HCT116 (cell line): ENCODE data around the gene HLA-DRA. TPM values are rescaled to one million over a fixed set of nuclear protein-coding genes. Genes with fewer than 3 reads are reported as not detected.

Experiments used
- ATAC-seq: fragments of 200-7000 bp; cut with Tn5 transposase; 2 replicates; pipeline ENCODE4 v1.9.1; 2020; ENCODE audit warnings: mild to moderate bottlenecking, moderate library complexity
- BruUV-seq: library from RNA; stranded (reverse); fragments of 400-500 nt; replicated peaks from 2 replicates; lab custom pipeline; 2021; lab: Mats Ljungman, UMichigan
- CTCF ChIA-PET: fragments of 300-600 bp; sonication (Branson Sonifier 250); formaldehyde crosslinking; loops from one replicate; lab custom pipeline; 2021; ENCODE audit warnings: antibody characterized with exemption; lab: Charles Lee
- POLR2A ChIA-PET: fragments of 300-600, 350-600 bp; sonication (Branson Sonifier 250); formaldehyde crosslinking; loops from one replicate; lab custom pipeline; 2021; ENCODE audit warnings: antibody characterized with exemption; lab: Charles Lee
- RAD21 ChIA-PET, 2 experiments: fragments of 300-600 bp; sonication (Branson Sonifier 250); formaldehyde crosslinking; loops; one replicate each; lab custom pipeline; 2023; ENCODE audit warnings: low total read pairs in 2 of 2; ENCODE audit not compliant: uncharacterized antibody in 2 of 2, unreplicated experiment in 2 of 2, low non-redundant PET in 1 of 2; lab: Charles Lee
- DNase-seq: peaks from one replicate; pipeline ENCODE4 v3.0.0-alpha.2; 2010; ENCODE audit warnings: low read depth, low spot score
- H2AFZ ChIP-seq: fragments of 200-600 bp; shearing (Covaris generic), sonication (generic); 2 replicates; pipeline ENCODE4 v1.6.1; 2017; ENCODE audit warnings: low read depth, mixed run types, mixed read lengths, antibody characterized with exemption, low read length; ENCODE audit not compliant: poor library complexity, severe bottlenecking
- H3K27ac ChIP-seq: 2 replicates; pipeline ENCODE4 v1.5.1; 2012; ENCODE audit warnings: low read depth, low read length
- H3K27me3 ChIP-seq: fragments of 200-600 bp; sonication (generic); 2 replicates; pipeline ENCODE4 v1.6.1; 2016; ENCODE audit warnings: mixed run types, low read length, mixed read lengths; ENCODE audit not compliant: insufficient read depth
- H3K36me3 ChIP-seq, 2 experiments: fragments of 200-500 bp in 1 of 2; fragments of 200-600 bp in 1 of 2; sonication (Bioruptor generic) in 1 of 2; sonication (generic) in 1 of 2; 2 replicates each; pipeline versions ENCODE4 v1.5.1 to v1.6.1; 2014 to 2016; ENCODE audit warnings: low read length in 2 of 2, inconsistent platforms in 1 of 2, mixed read lengths in 1 of 2, mixed run types in 1 of 2; ENCODE audit not compliant: insufficient read depth in 2 of 2, control insufficient read depth in 1 of 2
- H3K4me1 ChIP-seq, 2 experiments: fragments of 200-600 bp in 1 of 2; sonication (generic) in 1 of 2; 2 replicates each; pipeline versions ENCODE4 v1.5.1 to v1.6.1; 2012 to 2017; ENCODE audit warnings: low read length in 2 of 2, inconsistent platforms in 1 of 2, mild to moderate bottlenecking in 1 of 2, mixed read lengths in 1 of 2, mixed run types in 1 of 2, moderate library complexity in 1 of 2; ENCODE audit not compliant: insufficient read depth in 2 of 2, control insufficient read depth in 1 of 2
- H3K4me2 ChIP-seq: fragments of 200-600 bp; sonication (generic); 2 replicates; pipeline ENCODE4 v1.6.1; 2017; ENCODE audit warnings: mixed run types, low read length, mixed read lengths
- H3K4me3 ChIP-seq, 2 experiments: fragments of 200-600 bp in 1 of 2; sonication (generic) in 1 of 2; replicated peaks in 1 of 2; 2 replicates each; pipeline ENCODE4 v1.5.1; 2011 to 2016; ENCODE audit warnings: low read length in 2 of 2, control low read depth in 1 of 2, low read depth in 1 of 2, mild to moderate bottlenecking in 1 of 2, mixed read lengths in 1 of 2, mixed run types in 1 of 2
- H3K79me2 ChIP-seq: fragments of 200-600 bp; sonication (generic); 2 replicates; pipeline ENCODE4 v1.6.1; 2017; ENCODE audit warnings: mild to moderate bottlenecking, mixed run types, low read length, moderate library complexity, mixed read lengths; ENCODE audit not compliant: insufficient read depth
- H3K9ac ChIP-seq: fragments of 200-600 bp; sonication (generic); 2 replicates; pipeline ENCODE4 v1.6.1; 2016; ENCODE audit warnings: low read length, mixed read lengths
- H3K9me2 ChIP-seq: fragments of 200-600 bp; sonication (generic), shearing (Covaris generic); 2 replicates; pipeline ENCODE4 v1.6.1; 2017; ENCODE audit warnings: mixed run types, mild to moderate bottlenecking, moderate library complexity; ENCODE audit not compliant: insufficient read depth
- H3K9me3 ChIP-seq, 2 experiments: fragments of 200-500 bp in 1 of 2; fragments of 200-600 bp in 1 of 2; sonication (Bioruptor generic) in 1 of 2; sonication (generic) in 1 of 2; 2 replicates each; pipeline ENCODE4 v1.6.1; 2014 to 2017; ENCODE audit warnings: low read length in 2 of 2, mixed read lengths in 2 of 2, inconsistent platforms in 1 of 2, low read depth in 1 of 2, mild to moderate bottlenecking in 1 of 2, mixed run types in 1 of 2, moderate library complexity in 1 of 2; ENCODE audit not compliant: control insufficient read depth in 1 of 2, insufficient read depth in 1 of 2
- H4K20me1 ChIP-seq: fragments of 200-600 bp; sonication (generic), shearing (Covaris generic); 2 replicates; pipeline ENCODE4 v1.6.1; 2017; ENCODE audit warnings: mixed run types, mild to moderate bottlenecking, moderate library complexity; ENCODE audit not compliant: insufficient read depth
- ATF3 ChIP-seq: IDR thresholded peaks from 2 replicates; pipeline ENCODE4 v1.6.1; 2012
- CBX3 ChIP-seq: IDR thresholded peaks from 2 replicates; pipeline ENCODE4 v1.6.1; 2012; ENCODE audit warnings: low read depth
- CEBPB ChIP-seq: IDR thresholded peaks from 2 replicates; pipeline ENCODE4 v1.6.1; 2012; ENCODE audit warnings: low read depth
- CTCF ChIP-seq, 3 experiments: fragments of 200-600 bp in 1 of 3; sonication (generic) in 1 of 3; IDR thresholded peaks in 2 of 3; conservative IDR thresholded peaks in 1 of 3; 2 replicates each; pipeline ENCODE4 v1.5.1; 2012 to 2017; ENCODE audit warnings: low read depth in 2 of 3, low read length in 2 of 3, antibody characterized with exemption in 1 of 3, borderline replicate concordance in 1 of 3, control low read depth in 1 of 3, mild to moderate bottlenecking in 1 of 3, mixed read lengths in 1 of 3, mixed run types in 1 of 3, moderate library complexity in 1 of 3; ENCODE audit not compliant: insufficient read depth in 1 of 3
- EGR1 ChIP-seq: IDR thresholded peaks from 2 replicates; pipeline ENCODE4 v1.6.1; 2012; ENCODE audit warnings: low read depth
- ELF1 ChIP-seq: IDR thresholded peaks from 2 replicates; pipeline ENCODE4 v1.6.1; 2012; ENCODE audit warnings: low read depth, borderline replicate concordance
- EZH2 ChIP-seq: fragments of 200-600 bp; sonication (generic); IDR thresholded peaks from 2 replicates; pipeline ENCODE4 v1.6.1; 2017; ENCODE audit warnings: antibody characterized with exemption, mixed run types
- EZH2phosphoT487 ChIP-seq: fragments of 200-600 bp; IDR thresholded peaks from 2 replicates; pipeline ENCODE4 v1.6.1; 2018; ENCODE audit warnings: antibody characterized with exemption, borderline replicate concordance
- FOSL1 ChIP-seq: IDR thresholded peaks from 2 replicates; pipeline ENCODE4 v1.6.1; 2012; ENCODE audit warnings: low read depth
- MAX ChIP-seq: IDR thresholded peaks from 2 replicates; pipeline ENCODE4 v1.6.1; 2012
- POLR2A ChIP-seq: IDR thresholded peaks from 2 replicates; pipeline ENCODE4 v1.7.0; 2011; ENCODE audit warnings: borderline replicate concordance; ENCODE audit not compliant: insufficient read depth, insufficient read length; ENCODE audit errors: extremely low read depth
- POLR2AphosphoS5 ChIP-seq: IDR thresholded peaks from 2 replicates; pipeline ENCODE4 v1.6.1; 2011; ENCODE audit warnings: mild to moderate bottlenecking, low read depth, low read length, moderate library complexity
- RAD21 ChIP-seq: IDR thresholded peaks from 2 replicates; pipeline ENCODE4 v1.6.1; 2012; ENCODE audit warnings: low read depth, mild to moderate bottlenecking
- REST ChIP-seq: IDR thresholded peaks from 2 replicates; pipeline ENCODE4 v1.6.1; 2012; ENCODE audit warnings: low read depth
- SIN3A ChIP-seq: IDR thresholded peaks from 2 replicates; pipeline ENCODE4 v1.6.1; 2012; ENCODE audit warnings: low read depth
- SP1 ChIP-seq: IDR thresholded peaks from 2 replicates; pipeline ENCODE4 v1.6.1; 2012; ENCODE audit warnings: low read depth
- SRF ChIP-seq: IDR thresholded peaks from 2 replicates; pipeline ENCODE4 v1.6.1; 2012; ENCODE audit warnings: low read depth
- TCF7L2 ChIP-seq: IDR thresholded peaks from 2 replicates; pipeline ENCODE4 v1.7.0; 2011; ENCODE audit warnings: borderline replicate concordance, inconsistent platforms; ENCODE audit not compliant: insufficient read depth, insufficient read length; ENCODE audit errors: extremely low read depth
- YY1 ChIP-seq: IDR thresholded peaks from 2 replicates; pipeline ENCODE4 v1.6.1; 2011; ENCODE audit warnings: low read length, low read depth, moderate library complexity, mild to moderate bottlenecking; ENCODE audit not compliant: insufficient replicate concordance; ENCODE audit errors: extremely low read depth
- ZNF274 ChIP-seq: fragments of 200-500 bp; sonication (Bioruptor generic); IDR thresholded peaks from 2 replicates; pipeline ENCODE4 v1.6.1; 2014; ENCODE audit warnings: mild to moderate bottlenecking, low read depth, low read length, inconsistent platforms
- intact Hi-C: fragments of 100-400 bp; cut with micrococcal nuclease; formaldehyde crosslinking; loops from 2 replicates; pipeline ENCODE4 v1.10.0; 2022
- total RNA-seq: library from RNA; stranded (reverse); gene quantifications from one replicate; pipeline ENCODE4 v1.2.1, GENCODE V29; 2021; ENCODE audit not compliant: unreplicated experiment

The HLA-DRA gene
- total RNA-seq, 1 experiment from 2014 or later = 4.7 TPM

GRCh38 chr6:32411566-32412327, 27.9 kb upstream of the HLA-DRA start:
- RAD21 ChIA-PET = interaction anchor here in 1 of 2 experiments (2.0 kb wide), 1 partner anchor 374 kb away, joined by 4 read pairs; no protein-coding TSS in a partner anchor

More at GRCh38 chr6:32411566-32412327, 27.9 kb upstream of the HLA-DRA start:
- DNase-seq = no peak
- peaks cover 0 to 12% of the 10 kb centered on the region in 2 experiments; a peak in 3 of 4 replicates for H3K4me1 ChIP-seq
- H3K4me2 ChIP-seq = no peak overlapping the region
- intact Hi-C loops = loop anchor here (1.0 kb wide), 1 partner anchor 166 kb away; no protein-coding TSS in a partner anchor
- no peak for TF ChIP-seq EZH2phosphoT487
- no peak for TF ChIP-seq SRF
- TF ChIP-seq POLR2AphosphoS5 = no peak
- TF ChIP-seq ELF1 = no peak
- TF ChIP-seq CEBPB = no peak
- no peak for TF ChIP-seq ZNF274
- no peak for TF ChIP-seq MAX
- no peak for TF ChIP-seq POLR2A
- no peak for TF ChIP-seq SIN3A
- no peak for TF ChIP-seq REST
- no peak for TF ChIP-seq RAD21
- no peak for TF ChIP-seq FOSL1
- TF ChIP-seq CTCF (IDR thresholded peaks at IDR 0.05 in 2 of 3, conservative IDR thresholded peaks at IDR 0.05 in 1 of 3; ENCODE audit: borderline replicate concordance in 1 of 3, insufficient read depth in 1 of 3, low read depth in 2 of 3, low read length in 2 of 3) = no peak
- TF ChIP-seq SP1 = no peak
- TF ChIP-seq CBX3 = no peak
- TF ChIP-seq EZH2 = no peak
- no peak for TF ChIP-seq EGR1
- no peak for TF ChIP-seq YY1
- no peak for TF ChIP-seq TCF7L2
- no peak for TF ChIP-seq ATF3
- H3K9ac ChIP-seq = no peak overlapping the region
- H3K9me3 ChIP-seq = no peaks in the 10 kb centered on the region
- no TSS peak for BruUV-seq
- CTCF ChIA-PET = interaction anchor here (0.6 to 3.9 kb wide), 2 partner anchors 279 to 375 kb away, joined by 3 to 33 read pairs; no protein-coding TSS in a partner anchor
- H3K36me3 ChIP-seq = no peaks in the 10 kb centered on the region
- H3K27me3 ChIP-seq = no peaks in the 10 kb centered on the region
- H3K27ac ChIP-seq = no peak overlapping the region
- H4K20me1 ChIP-seq = no peaks in the 10 kb centered on the region
- POLR2A ChIA-PET = no interaction called here
- no peaks in the 10 kb centered on the region for H3K9me2 ChIP-seq
- ATAC-seq = no peak
- no peak overlapping the region for H3K4me3 ChIP-seq
- no peak overlapping the region for H2AFZ ChIP-seq
- H3K79me2 ChIP-seq = no peaks in the 10 kb centered on the region
